B cell (primary cell): ENCODE data around the gene ALOX12. TPM values are rescaled to one million over a fixed set of nuclear protein-coding genes. Genes with fewer than 3 reads are reported as not detected.
"Not testable (repeated sequence)": the region's sequence is repeated elsewhere in the genome, so short reads cannot be mapped to it uniquely, and the experiment has no call there.

Source experiments
- ATAC-seq: fragments of 200-7000 bp; cut with Tn5 transposase; one replicate; pipeline ENCODE4 v1.10.0; 2021; ENCODE audit warnings: low read depth, mild to moderate bottlenecking, moderate number of reproducible peaks, moderate library complexity
- CTCF ChIA-PET: fragments of 350-600 bp; sonication (Branson Sonifier 250); formaldehyde crosslinking; loops from one replicate; lab custom pipeline; 2021; ENCODE audit warnings: antibody characterized with exemption, inconsistent platforms; lab: Charles Lee
- POLR2A ChIA-PET: fragments of 350-600 bp; sonication (Branson Sonifier 250); formaldehyde crosslinking; loops from one replicate; lab custom pipeline; 2021; ENCODE audit warnings: antibody characterized with exemption; lab: Charles Lee
- DNase-seq: peaks from one replicate; pipeline ENCODE4 v3.0.0; 2013
- H2AFZ ChIP-seq: 2 replicates; pipeline ENCODE4 v1.6.1; 2012; ENCODE audit warnings: mild to moderate bottlenecking, low read depth, low read length; ENCODE audit not compliant: insufficient read depth, poor library complexity, severe bottlenecking
- H3K27ac ChIP-seq, 2 donors: 1 replicate in 1 of 2; 2 replicates in 1 of 2; pipeline ENCODE4 v1.5.1; 2012 to 2013; ENCODE audit warnings: low read length in 2 of 2, mild to moderate bottlenecking in 2 of 2, moderate library complexity in 1 of 2
- H3K27me3 ChIP-seq, 4 experiments: fragments of 200-600 bp in 1 of 4; sonication (generic) in 1 of 4; replicated peaks in 1 of 4; 1 replicate in 2 of 4; 2 replicates in 2 of 4; pipeline versions ENCODE4 v1.6.1 to v1.7.0; 2013 to 2016; ENCODE audit warnings: low read length in 3 of 4, mild to moderate bottlenecking in 2 of 4, mixed read lengths in 1 of 4, moderate library complexity in 1 of 4; ENCODE audit not compliant: insufficient read depth in 4 of 4, control insufficient read depth in 3 of 4; ENCODE audit errors: control extremely low read depth in 1 of 4
- H3K36me3 ChIP-seq, 2 experiments: replicated peaks in 1 of 2; 1 replicate in 1 of 2; 2 replicates in 1 of 2; pipeline versions ENCODE4 v1.6.1 to v1.7.1; 2013; ENCODE audit warnings: low read length in 1 of 2; ENCODE audit not compliant: insufficient read depth in 2 of 2, control insufficient read depth in 1 of 2; ENCODE audit errors: control extremely low read depth in 1 of 2, extremely low read depth in 1 of 2
- H3K4me1 ChIP-seq, 2 donors: fragments of 200-600 bp in 1 of 2; sonication (generic) in 1 of 2; 1 replicate in 1 of 2; 2 replicates in 1 of 2; pipeline versions ENCODE4 v1.5.1 to v1.6.1; 2013 to 2017; ENCODE audit warnings: low read length in 2 of 2; ENCODE audit not compliant: control insufficient read depth in 2 of 2, insufficient read depth in 2 of 2
- H3K4me2 ChIP-seq: replicated peaks from 2 replicates; pipeline ENCODE3; 2012; ENCODE audit warnings: mild to moderate bottlenecking, low read depth, low read length; ENCODE audit not compliant: poor library complexity, severe bottlenecking
- H3K4me3 ChIP-seq, 5 experiments: fragments of 200-600 bp in 1 of 5; sonication (generic) in 1 of 5; 1 replicate in 3 of 5; 2 replicates in 2 of 5; pipeline versions ENCODE4 v1.5.1 to v1.7.0; 2011 to 2016; ENCODE audit warnings: low read length in 4 of 5, mild to moderate bottlenecking in 4 of 5, low read depth in 2 of 5, control low read depth in 1 of 5, moderate library complexity in 1 of 5; ENCODE audit not compliant: insufficient read depth in 1 of 5; ENCODE audit errors: control extremely low read depth in 1 of 5, extremely low read depth in 1 of 5
- H3K79me2 ChIP-seq: fragments of 200-600 bp; sonication (generic); one replicate; pipeline ENCODE4 v1.6.0; 2016; ENCODE audit warnings: low read length; ENCODE audit not compliant: control insufficient read depth, insufficient read depth
- H3K9ac ChIP-seq: fragments of 200-600 bp; sonication (generic); 2 replicates; pipeline ENCODE4 v1.6.1; 2017; ENCODE audit warnings: mild to moderate bottlenecking, low read length, moderate library complexity
- H3K9me3 ChIP-seq, 3 donors: one replicate each; pipeline versions ENCODE4 v1.6.1 to v1.7.1; 2013; ENCODE audit warnings: low read length in 2 of 3; ENCODE audit not compliant: control insufficient read depth in 2 of 3, insufficient read depth in 1 of 3; ENCODE audit errors: control extremely low read depth in 1 of 3
- H4K20me1 ChIP-seq: 2 replicates; pipeline ENCODE4 v1.6.0; 2012; ENCODE audit warnings: mild to moderate bottlenecking, low read length; ENCODE audit not compliant: insufficient read depth, control insufficient read depth, poor library complexity, severe bottlenecking
- H3K27ac Mint-ChIP-seq: one replicate; pipeline ENCODE4 v1.8.0; 2021; ENCODE audit warnings: mixed read lengths
- H3K27me3 Mint-ChIP-seq: one replicate; pipeline ENCODE4 v1.8.0; 2021; ENCODE audit warnings: mixed read lengths
- H3K4me1 Mint-ChIP-seq: one replicate; pipeline ENCODE4 v1.8.0; 2021; ENCODE audit warnings: mixed read lengths
- H3K4me3 Mint-ChIP-seq: one replicate; pipeline ENCODE4 v1.8.0; 2021; ENCODE audit warnings: mixed read lengths
- H3K9me3 Mint-ChIP-seq: one replicate; pipeline ENCODE4 v1.8.0; 2022; ENCODE audit warnings: mixed read lengths; ENCODE audit not compliant: insufficient read depth
- EZH2 ChIP-seq: IDR thresholded peaks from 2 replicates; pipeline ENCODE4 v1.6.1; 2012; ENCODE audit warnings: borderline replicate concordance, low read depth, mild to moderate bottlenecking, moderate library complexity, low read length; ENCODE audit not compliant: insufficient read depth, poor library complexity, severe bottlenecking
- whole genome bisulfite sequencing: methylation state at CpG from one replicate; pipeline ENCODE4 v1.1.5; 2013; ENCODE audit warnings: missing lambda C conversion rate; ENCODE audit not compliant: insufficient coverage; 5-methylcytosine and 5-hydroxymethylcytosine counted together
- intact Hi-C: fragments of 100-400 bp; cut with micrococcal nuclease; formaldehyde crosslinking; loops from one replicate; pipeline ENCODE4 v1.10.0; 2022
- polyA plus RNA-seq: library from polyadenylated mRNA; depleted of rRNA; stranded (reverse); fragments of >200 nt; gene quantifications from 2 replicates; pipeline ENCODE4 v1.2.3, GENCODE V29; 2012
- total RNA-seq, 2 donors: library from RNA; stranded (reverse); fragments of 120-200 nt in 1 of 2; gene quantifications; 1 replicate in 1 of 2; 2 replicates in 1 of 2; pipeline versions ENCODE4 v1.2.3 to v1.2.4, GENCODE V29; 2013 to 2022
- TF ChIP-seq, protein P1 (sequence below): fragments of 200-600 bp; IDR thresholded peaks from one replicate; pipeline ENCODE4 v1.8.0; 2022; ENCODE audit warnings: antibody characterized with exemption, mild to moderate bottlenecking

ALOX12 gene
- total and polyA plus RNA-seq, 2 donors (not counting 1 experiment from before 2014, with no cell fraction given) = 0.07 TPM; not detected in 1

DNA sequence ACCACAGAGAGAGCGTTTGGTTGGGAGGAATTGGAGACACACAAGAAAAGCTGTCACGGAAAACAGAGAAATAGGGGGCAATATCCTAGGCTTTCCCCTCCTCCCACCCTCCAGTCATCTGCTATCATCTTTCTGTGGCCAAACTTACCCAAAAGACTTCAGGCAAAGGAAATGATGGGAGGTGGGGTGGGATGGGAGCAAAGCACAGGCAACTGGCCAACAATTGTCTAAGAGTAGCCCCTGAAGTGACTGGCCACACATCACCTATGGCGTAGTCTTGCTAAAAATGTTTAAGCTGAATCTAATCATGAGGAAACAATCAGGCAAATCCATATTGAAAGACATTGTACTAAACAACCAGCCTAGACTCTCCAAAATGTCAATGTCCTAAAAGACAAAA, 46.9 kb upstream of the ALOX12 start:
- H4K20me1 ChIP-seq = no peaks in the 10 kb centered on the region
- no peaks in the 10 kb centered on the region for H3K79me2 ChIP-seq
- TF ChIP-seq, protein P1, sequence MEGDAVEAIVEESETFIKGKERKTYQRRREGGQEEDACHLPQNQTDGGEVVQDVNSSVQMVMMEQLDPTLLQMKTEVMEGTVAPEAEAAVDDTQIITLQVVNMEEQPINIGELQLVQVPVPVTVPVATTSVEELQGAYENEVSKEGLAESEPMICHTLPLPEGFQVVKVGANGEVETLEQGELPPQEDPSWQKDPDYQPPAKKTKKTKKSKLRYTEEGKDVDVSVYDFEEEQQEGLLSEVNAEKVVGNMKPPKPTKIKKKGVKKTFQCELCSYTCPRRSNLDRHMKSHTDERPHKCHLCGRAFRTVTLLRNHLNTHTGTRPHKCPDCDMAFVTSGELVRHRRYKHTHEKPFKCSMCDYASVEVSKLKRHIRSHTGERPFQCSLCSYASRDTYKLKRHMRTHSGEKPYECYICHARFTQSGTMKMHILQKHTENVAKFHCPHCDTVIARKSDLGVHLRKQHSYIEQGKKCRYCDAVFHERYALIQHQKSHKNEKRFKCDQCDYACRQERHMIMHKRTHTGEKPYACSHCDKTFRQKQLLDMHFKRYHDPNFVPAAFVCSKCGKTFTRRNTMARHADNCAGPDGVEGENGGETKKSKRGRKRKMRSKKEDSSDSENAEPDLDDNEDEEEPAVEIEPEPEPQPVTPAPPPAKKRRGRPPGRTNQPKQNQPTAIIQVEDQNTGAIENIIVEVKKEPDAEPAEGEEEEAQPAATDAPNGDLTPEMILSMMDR = no peak
- no peak for TF ChIP-seq EZH2
- CTCF ChIA-PET = no interaction called here
- ATAC-seq (no peak), DNase-seq (no peak)
- H3K36me3 ChIP-seq = no peaks in the 10 kb centered on the region
- Mint-ChIP-seq H3K27me3 (no peaks in the 10 kb centered on the region), H3K4me3 (no peak overlapping the region), H3K9me3 (no peaks in the 10 kb centered on the region), H3K4me1 (no peaks in the 10 kb centered on the region), H3K27ac (no peak overlapping the region)
- no peak overlapping the region for H2AFZ ChIP-seq
- no peak overlapping the region for H3K9ac ChIP-seq
- POLR2A ChIA-PET = no interaction called here
- H3K27ac ChIP-seq = no peak overlapping the region
- no peaks in the 10 kb centered on the region for H3K4me1 ChIP-seq
- intact Hi-C loops = no loop called here
- H3K27me3 ChIP-seq = no peaks in the 10 kb centered on the region
- WGBS = no CpG with 5 or more reads among the region's 3 CpGs
- H3K4me2 ChIP-seq = no peak overlapping the region
- H3K9me3 ChIP-seq = no peaks in the 10 kb centered on the region
- no peak overlapping the region for H3K4me3 ChIP-seq

DNA sequence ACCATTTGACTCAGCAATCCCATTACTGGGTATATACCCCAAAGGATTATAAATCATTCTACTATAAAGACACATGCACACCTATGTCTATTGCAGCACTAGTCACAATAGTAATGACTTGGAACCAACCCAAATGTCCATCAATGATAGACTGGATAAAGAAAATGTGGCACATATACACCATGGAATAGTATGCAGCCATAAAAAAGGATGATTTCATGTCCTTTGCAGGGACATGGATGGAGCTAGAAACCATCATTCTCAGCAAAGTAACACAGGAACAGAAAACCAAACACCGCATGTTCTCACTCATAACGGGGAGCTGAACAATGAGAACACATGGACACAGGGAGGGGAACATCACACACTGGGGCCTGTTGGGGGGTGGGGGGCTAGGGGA, 44.9 kb upstream of the ALOX12 start:
- not testable (repeated sequence) for H3K9ac ChIP-seq
- WGBS = no CpG with 5 or more reads among the region's 2 CpGs

More for the DNA sequence above, 44.9 kb upstream of the ALOX12 start:
- H3K9me3 ChIP-seq, H3K27ac ChIP-seq, H3K27ac Mint-ChIP-seq, H4K20me1 ChIP-seq, H3K4me3 Mint-ChIP-seq, H3K4me3 ChIP-seq, H3K36me3 ChIP-seq, H3K27me3 Mint-ChIP-seq, DNase-seq, H3K79me2 ChIP-seq, H3K27me3 ChIP-seq, ATAC-seq, H2AFZ ChIP-seq, H3K9me3 Mint-ChIP-seq, intact Hi-C loops, H3K4me1 Mint-ChIP-seq, H3K4me2 ChIP-seq, POLR2A ChIA-PET, H3K4me1 ChIP-seq, CTCF ChIA-PET: not testable (repeated sequence)
